ENCODE data around the gene NAA15.

NAA15 gene

DNA sequence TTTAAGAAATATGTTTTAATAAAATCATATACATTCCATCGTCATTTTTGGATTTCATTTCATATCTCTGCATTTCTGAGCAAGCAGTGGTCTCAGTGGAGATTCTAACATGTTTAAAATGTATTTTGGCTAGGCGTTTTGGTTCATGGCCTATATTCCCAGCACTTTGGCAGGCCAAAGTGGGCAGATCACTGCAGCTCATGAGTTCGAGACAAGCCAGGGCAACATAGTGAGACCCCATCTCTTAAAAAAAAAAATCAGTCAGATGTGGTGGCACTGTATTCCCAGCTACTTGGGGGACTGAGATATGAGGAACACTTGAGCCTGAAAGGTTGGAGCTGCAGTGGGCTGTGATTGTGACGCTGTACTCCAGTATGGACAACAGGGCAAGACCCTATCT, 85.1 kb downstream of the NAA15 start:
- CTCF ChIA-PET: no interaction called here
- H3K27ac ChIP-seq: no peak overlapping the region
- POLR2A ChIA-PET (ENCODE audit: low non-redundant PET): no interaction called here
- TF ChIP-seq, protein P1, sequence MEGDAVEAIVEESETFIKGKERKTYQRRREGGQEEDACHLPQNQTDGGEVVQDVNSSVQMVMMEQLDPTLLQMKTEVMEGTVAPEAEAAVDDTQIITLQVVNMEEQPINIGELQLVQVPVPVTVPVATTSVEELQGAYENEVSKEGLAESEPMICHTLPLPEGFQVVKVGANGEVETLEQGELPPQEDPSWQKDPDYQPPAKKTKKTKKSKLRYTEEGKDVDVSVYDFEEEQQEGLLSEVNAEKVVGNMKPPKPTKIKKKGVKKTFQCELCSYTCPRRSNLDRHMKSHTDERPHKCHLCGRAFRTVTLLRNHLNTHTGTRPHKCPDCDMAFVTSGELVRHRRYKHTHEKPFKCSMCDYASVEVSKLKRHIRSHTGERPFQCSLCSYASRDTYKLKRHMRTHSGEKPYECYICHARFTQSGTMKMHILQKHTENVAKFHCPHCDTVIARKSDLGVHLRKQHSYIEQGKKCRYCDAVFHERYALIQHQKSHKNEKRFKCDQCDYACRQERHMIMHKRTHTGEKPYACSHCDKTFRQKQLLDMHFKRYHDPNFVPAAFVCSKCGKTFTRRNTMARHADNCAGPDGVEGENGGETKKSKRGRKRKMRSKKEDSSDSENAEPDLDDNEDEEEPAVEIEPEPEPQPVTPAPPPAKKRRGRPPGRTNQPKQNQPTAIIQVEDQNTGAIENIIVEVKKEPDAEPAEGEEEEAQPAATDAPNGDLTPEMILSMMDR (conservative IDR thresholded peaks at IDR 0.05; ENCODE audit: low read depth): no peak
- no peak for DNase-seq (ENCODE audit: low spot score)

DNA sequence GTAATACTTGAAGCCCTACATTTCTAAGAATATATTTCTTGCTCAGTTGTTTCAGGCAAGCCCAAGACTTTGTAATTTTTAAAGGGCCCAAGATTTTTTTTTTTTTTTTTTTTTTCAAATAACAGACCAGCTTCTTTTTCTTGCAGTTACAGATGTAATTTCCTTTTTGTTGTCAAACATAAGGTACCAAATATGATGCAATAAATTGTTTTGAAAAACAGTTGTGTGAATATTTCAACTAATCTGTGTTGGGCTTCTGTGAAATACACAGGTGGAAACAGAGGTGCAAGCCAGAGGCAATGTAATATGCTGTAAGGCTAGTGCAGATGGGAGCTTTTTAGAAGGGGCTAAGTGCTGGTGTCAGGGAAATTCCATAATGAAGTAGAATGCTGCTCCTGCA, 87.8 kb downstream of the NAA15 start:
- TF ChIP-seq, protein P1 (conservative IDR thresholded peaks at IDR 0.05; ENCODE audit: low read depth): no peak
- no peak overlapping the region for H3K27ac ChIP-seq
- ChIA-PET POLR2A (ENCODE audit: low non-redundant PET) (no interaction called here), CTCF (interaction anchor here (0.6 kb wide), 1 partner anchor 280 kb away, joined by 3 read pairs; no protein-coding TSS in a partner anchor)
- no peak for DNase-seq (ENCODE audit: low spot score)

DNA sequence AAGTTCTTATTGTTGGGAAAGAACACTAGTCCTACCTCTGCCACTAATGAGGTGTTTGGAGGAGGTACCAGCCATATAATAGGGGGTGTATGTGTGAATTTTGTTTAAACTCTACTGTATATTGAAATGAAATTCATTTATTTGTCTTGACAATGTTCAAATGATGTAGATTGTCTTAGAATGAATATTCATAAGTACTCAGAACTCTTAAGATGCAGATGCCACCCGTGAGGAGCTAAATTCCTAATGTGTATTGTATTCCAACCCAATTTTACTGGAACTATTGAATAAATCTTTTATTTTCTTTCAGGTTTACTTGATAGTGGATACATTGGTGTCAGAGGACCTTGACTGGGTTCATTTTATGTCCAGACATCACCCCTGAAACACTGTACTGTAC, 88.7 kb downstream of the NAA15 start:
- CTCF ChIA-PET: no interaction called here
- TF ChIP-seq, protein P1 (conservative IDR thresholded peaks at IDR 0.05; ENCODE audit: low read depth): no peak
- no peak overlapping the region for H3K27ac ChIP-seq
- POLR2A ChIA-PET (ENCODE audit: low non-redundant PET): no interaction called here
- no peak for DNase-seq (ENCODE audit: low spot score)

DNA sequence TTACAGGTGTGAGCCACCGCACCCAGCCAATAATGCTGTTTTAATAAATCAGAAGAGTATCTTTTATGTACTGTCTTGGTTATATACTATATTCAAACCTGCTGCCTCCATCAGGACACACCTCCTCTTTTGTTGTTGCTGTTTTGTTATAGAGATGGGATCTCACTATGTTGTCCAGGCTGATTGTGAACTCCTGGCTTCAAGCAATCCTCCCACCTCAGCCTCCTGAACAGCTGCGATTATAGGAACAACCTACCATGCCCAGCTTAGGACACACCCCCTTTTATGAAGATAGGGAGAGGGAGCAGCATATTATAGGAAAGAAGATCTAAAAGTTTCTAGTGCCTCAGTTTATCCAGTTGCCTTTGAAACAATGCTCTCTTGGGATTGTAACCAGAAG, 90.4 kb downstream of the NAA15 start:
- CTCF ChIA-PET: no interaction called here
- POLR2A ChIA-PET (ENCODE audit: low non-redundant PET): no interaction called here
- H3K27ac ChIP-seq: no peak overlapping the region
- TF ChIP-seq, protein P1 (conservative IDR thresholded peaks at IDR 0.05; ENCODE audit: low read depth): no peak
- no peak for DNase-seq (ENCODE audit: low spot score)

DNA sequence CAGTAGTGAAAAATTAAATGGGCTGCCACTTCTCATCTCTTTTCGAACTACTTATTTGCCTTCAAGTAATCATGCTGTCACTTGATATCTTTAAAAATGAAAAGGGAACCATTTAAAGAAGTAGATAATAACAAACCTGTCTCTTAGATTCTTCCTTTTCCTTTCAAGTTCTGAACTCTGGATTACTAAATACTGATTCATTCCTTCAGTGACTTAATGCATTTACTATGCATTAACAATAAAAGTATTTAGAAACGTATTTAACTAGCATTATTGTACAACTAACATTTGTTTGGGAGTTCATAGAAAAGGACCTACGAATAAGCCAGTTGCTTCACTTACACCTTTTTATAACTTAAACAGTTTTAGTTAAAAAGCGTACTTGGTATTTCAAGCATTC, 91.5 kb downstream of the NAA15 start:
- no peak overlapping the region for H3K27ac ChIP-seq
- POLR2A ChIA-PET (ENCODE audit: low non-redundant PET): no interaction called here
- TF ChIP-seq, protein P1 (conservative IDR thresholded peaks at IDR 0.05; ENCODE audit: low read depth): no peak
- no peak for DNase-seq (ENCODE audit: low spot score)
- CTCF ChIA-PET: no interaction called here

DNA sequence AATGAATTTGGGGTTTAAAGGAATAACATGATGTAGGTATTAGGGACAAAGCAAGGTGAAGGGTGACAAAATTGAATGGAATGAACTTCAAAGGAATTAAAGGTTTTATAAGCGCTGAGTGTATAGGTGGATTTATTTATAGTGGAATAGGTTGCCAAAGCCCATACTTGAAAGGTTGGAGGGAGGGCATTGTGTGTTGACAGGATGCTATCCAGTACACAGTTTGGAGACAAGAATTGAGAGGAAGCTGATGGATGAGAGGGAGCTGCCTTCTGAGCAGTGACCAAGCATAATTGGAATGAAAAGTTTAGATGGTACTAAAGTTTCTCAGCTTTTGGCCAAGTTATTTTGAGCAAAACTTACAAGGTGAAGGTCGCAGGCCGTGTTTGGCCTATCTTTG, 100.1 kb downstream of the NAA15 start:
- ChIA-PET POLR2A (ENCODE audit: low non-redundant PET) (no interaction called here), CTCF (no interaction called here)
- no peak overlapping the region for H3K27ac ChIP-seq
- TF ChIP-seq, protein P1 (conservative IDR thresholded peaks at IDR 0.05; ENCODE audit: low read depth): no peak
- no peak for DNase-seq (ENCODE audit: low spot score)

DNA sequence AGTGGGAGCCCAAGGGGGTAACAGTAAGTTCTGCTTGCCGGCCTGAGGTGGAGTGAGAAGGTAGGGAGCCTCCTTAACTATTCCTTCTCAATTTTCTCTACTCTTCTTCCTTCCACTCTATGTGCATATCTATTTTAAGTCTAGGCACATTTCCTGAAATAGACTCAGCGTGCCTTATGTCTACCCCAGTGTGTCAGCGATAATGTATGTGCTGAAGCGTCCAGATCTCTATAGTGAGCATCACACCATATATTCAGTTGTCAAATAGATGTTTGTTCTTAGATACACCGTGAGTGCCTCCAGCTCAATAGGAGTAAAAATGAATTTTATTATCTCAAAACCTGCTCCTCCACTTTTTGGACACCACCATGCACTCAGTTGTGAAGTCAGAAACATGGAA, 101.1 kb downstream of the NAA15 start:
- TF ChIP-seq, protein P1 (conservative IDR thresholded peaks at IDR 0.05; ENCODE audit: low read depth): no peak
- no peak overlapping the region for H3K27ac ChIP-seq

More for the DNA sequence above, 101.1 kb downstream of the NAA15 start:
- ChIA-PET CTCF (no interaction called here), POLR2A (ENCODE audit: low non-redundant PET) (no interaction called here)
- DNase-seq (ENCODE audit: low spot score): no peak
